ENCODE results near the gene FOXL2. TPM values are rescaled to one million over a fixed set of nuclear protein-coding genes. Genes with fewer than 3 reads are reported as not detected.

Gene FOXL2
- total RNA-seq, 1 donor from 2014 or later = not detected

GRCh38 chr3:138915503-138916498 lies 31.1 kb downstream of the FOXL2 start:
- no peaks in the 10 kb centered on the region for H3K36me3 Mint-ChIP-seq (ENCODE audit: low read depth)
- H3K27ac Mint-ChIP-seq = no peak overlapping the region
- peaks cover 13% of the 10 kb centered on the region for H3K27me3 Mint-ChIP-seq (ENCODE audit: low read depth)
- H3K9me3 Mint-ChIP-seq = no peaks in the 10 kb centered on the region
- peak overlapping the region; percentile 86 for H3K4me3 Mint-ChIP-seq (ENCODE audit: low read depth)
- DNase-seq (ENCODE audit: low spot score) = peak; percentile 71
- intact Hi-C loops (cut with micrococcal nuclease) = loop anchor here (1.0 to 10.0 kb wide), 7 partner anchors 82 to 731 kb away; partner anchors contain the start of genes ARMC8, CEP70, COPB2 and PIK3CB
- H3K4me1 Mint-ChIP-seq (ENCODE audit: low read depth) = peaks cover 5% of the 10 kb centered on the region

GRCh38 chr3:138914870-138915502 lies 32.0 kb downstream of the FOXL2 start:
- intact Hi-C loops (cut with micrococcal nuclease) = loop anchor here (1.0 to 10.0 kb wide), 6 partner anchors 81 to 730 kb away; partner anchors contain the start of genes ARMC8, CEP70, COPB2 and PIK3CB
- peaks cover 11% of the 10 kb centered on the region for H3K27me3 Mint-ChIP-seq (ENCODE audit: low read depth)

GRCh38 chr3:138913766-138914165 lies 33.2 kb downstream of the FOXL2 start:
- Mint-ChIP-seq H3K9me3 (no peaks in the 10 kb centered on the region), H3K27ac (no peak overlapping the region), H3K4me3 (ENCODE audit: low read depth) (no peak overlapping the region), H3K4me1 (ENCODE audit: low read depth) (peaks cover 5% of the 10 kb centered on the region), H3K36me3 (ENCODE audit: low read depth) (no peaks in the 10 kb centered on the region), H3K27me3 (ENCODE audit: low read depth) (peaks cover 10% of the 10 kb centered on the region)
- no peak for DNase-seq (ENCODE audit: low spot score)
- intact Hi-C loops (cut with micrococcal nuclease) = loop anchor here (2.0 to 10.0 kb wide), 2 partner anchors 435 to 729 kb away; partner anchors contain the start of gene ARMC8

More at GRCh38 chr3:138914870-138915502, 32.0 kb downstream of the FOXL2 start:
- peaks cover 5% of the 10 kb centered on the region for H3K4me1 Mint-ChIP-seq (ENCODE audit: low read depth)
- DNase-seq (ENCODE audit: low spot score) = no peak
- no peaks in the 10 kb centered on the region for H3K9me3 Mint-ChIP-seq
- H3K36me3 Mint-ChIP-seq (ENCODE audit: low read depth) = no peaks in the 10 kb centered on the region
- H3K27ac Mint-ChIP-seq = no peak overlapping the region
- H3K4me3 Mint-ChIP-seq (ENCODE audit: low read depth) = peak overlapping the region; percentile 77

- Mint-ChIP-seq H3K27me3 (ENCODE audit: low read depth) (peaks cover 7% of the 10 kb centered on the region), H3K4me1 (ENCODE audit: low read depth) (peaks cover 5% of the 10 kb centered on the region), H3K4me3 (ENCODE audit: low read depth) (no peak overlapping the region), H3K36me3 (ENCODE audit: low read depth) (no peaks in the 10 kb centered on the region), H3K27ac (no peak overlapping the region), H3K9me3 (no peaks in the 10 kb centered on the region)
- DNase-seq (ENCODE audit: low spot score) = no peak
- intact Hi-C loops (cut with micrococcal nuclease) = loop anchor here (10.0 kb wide), 1 partner anchor 727 kb away; the partner anchor contains the start of gene ARMC8
These were observed 34.7 kb downstream of the FOXL2 start for GRCh38 chr3:138912237-138912636.

- Mint-ChIP-seq H3K4me1 (ENCODE audit: low read depth) (peaks cover 5% of the 10 kb centered on the region), H3K4me3 (ENCODE audit: low read depth) (no peak overlapping the region), H3K27me3 (ENCODE audit: low read depth) (peaks cover 6% of the 10 kb centered on the region), H3K36me3 (ENCODE audit: low read depth) (no peaks in the 10 kb centered on the region), H3K9me3 (no peaks in the 10 kb centered on the region), H3K27ac (no peak overlapping the region)
- intact Hi-C loops (cut with micrococcal nuclease) = loop anchor here (10.0 kb wide), 1 partner anchor 727 kb away; the partner anchor contains the start of gene ARMC8
- DNase-seq (ENCODE audit: low spot score) = no peak
These were observed 35.3 kb downstream of the FOXL2 start for GRCh38 chr3:138911621-138912020.

- H3K9me3 Mint-ChIP-seq = no peaks in the 10 kb centered on the region
- H3K27ac Mint-ChIP-seq = no peak overlapping the region
- peaks cover 3% of the 10 kb centered on the region for H3K27me3 Mint-ChIP-seq (ENCODE audit: low read depth)
- intact Hi-C loops (cut with micrococcal nuclease) = loop anchor here (10.0 kb wide), 1 partner anchor 725 kb away; the partner anchor contains the start of gene ARMC8
- peaks cover under 1% of the 10 kb centered on the region for H3K4me1 Mint-ChIP-seq (ENCODE audit: low read depth)
- no peaks in the 10 kb centered on the region for H3K36me3 Mint-ChIP-seq (ENCODE audit: low read depth)
- DNase-seq (ENCODE audit: low spot score) = no peak
- no peak overlapping the region for H3K4me3 Mint-ChIP-seq (ENCODE audit: low read depth)
These were observed 37.0 kb downstream of the FOXL2 start for GRCh38 chr3:138909904-138910303.

GRCh38 chr3:138908846-138909245 lies 38.1 kb downstream of the FOXL2 start:
- intact Hi-C loops (cut with micrococcal nuclease) = no loop called here
- H3K27ac Mint-ChIP-seq = no peak overlapping the region
- H3K4me3 Mint-ChIP-seq (ENCODE audit: low read depth) = no peak overlapping the region
- peaks cover 2% of the 10 kb centered on the region for H3K27me3 Mint-ChIP-seq (ENCODE audit: low read depth)
- no peaks in the 10 kb centered on the region for H3K9me3 Mint-ChIP-seq
- H3K36me3 Mint-ChIP-seq (ENCODE audit: low read depth) = no peaks in the 10 kb centered on the region
- no peak for DNase-seq (ENCODE audit: low spot score)
- H3K4me1 Mint-ChIP-seq (ENCODE audit: low read depth) = no peaks in the 10 kb centered on the region

- Mint-ChIP-seq H3K4me3 (ENCODE audit: low read depth) (no peak overlapping the region), H3K36me3 (ENCODE audit: low read depth) (no peaks in the 10 kb centered on the region), H3K27ac (no peak overlapping the region), H3K27me3 (ENCODE audit: low read depth) (peaks cover 2% of the 10 kb centered on the region), H3K4me1 (ENCODE audit: low read depth) (no peaks in the 10 kb centered on the region), H3K9me3 (no peaks in the 10 kb centered on the region)
- intact Hi-C loops (cut with micrococcal nuclease) = no loop called here
- no peak for DNase-seq (ENCODE audit: low spot score)
These were observed 39.4 kb downstream of the FOXL2 start for GRCh38 chr3:138907539-138907938.

GRCh38 chr3:138902171-138902570 lies 44.8 kb downstream of the FOXL2 start:
- H3K27me3 Mint-ChIP-seq (ENCODE audit: low read depth) = peaks cover 2% of the 10 kb centered on the region
- H3K36me3 Mint-ChIP-seq (ENCODE audit: low read depth) = no peaks in the 10 kb centered on the region
- H3K4me3 Mint-ChIP-seq (ENCODE audit: low read depth) = no peak overlapping the region
- H3K4me1 Mint-ChIP-seq (ENCODE audit: low read depth) = no peaks in the 10 kb centered on the region
- intact Hi-C loops (cut with micrococcal nuclease) = no loop called here
- DNase-seq (ENCODE audit: low spot score) = no peak
- no peaks in the 10 kb centered on the region for H3K9me3 Mint-ChIP-seq
- H3K27ac Mint-ChIP-seq = no peak overlapping the region

- Mint-ChIP-seq H3K9me3 (no peaks in the 10 kb centered on the region), H3K4me1 (ENCODE audit: low read depth) (no peaks in the 10 kb centered on the region), H3K27me3 (ENCODE audit: low read depth) (peaks cover 2% of the 10 kb centered on the region), H3K4me3 (ENCODE audit: low read depth) (no peak overlapping the region), H3K36me3 (ENCODE audit: low read depth) (no peaks in the 10 kb centered on the region), H3K27ac (no peak overlapping the region)
- DNase-seq (ENCODE audit: low spot score) = no peak
- intact Hi-C loops (cut with micrococcal nuclease) = no loop called here
These were observed 45.4 kb downstream of the FOXL2 start for GRCh38 chr3:138901567-138901966.

GRCh38 chr3:138899351-138899991 lies 47.5 kb downstream of the FOXL2 start:
- intact Hi-C loops (cut with micrococcal nuclease) = no loop called here
- no peak for DNase-seq (ENCODE audit: low spot score)
- no peaks in the 10 kb centered on the region for H3K36me3 Mint-ChIP-seq (ENCODE audit: low read depth)
- peaks cover 2% of the 10 kb centered on the region for H3K27me3 Mint-ChIP-seq (ENCODE audit: low read depth)
- no peaks in the 10 kb centered on the region for H3K4me1 Mint-ChIP-seq (ENCODE audit: low read depth)
- no peak overlapping the region for H3K27ac Mint-ChIP-seq
- H3K4me3 Mint-ChIP-seq (ENCODE audit: low read depth) = no peak overlapping the region
- H3K9me3 Mint-ChIP-seq = no peaks in the 10 kb centered on the region

- H3K27ac Mint-ChIP-seq = no peak overlapping the region
- DNase-seq (ENCODE audit: low spot score) = no peak
- H3K27me3 Mint-ChIP-seq (ENCODE audit: low read depth) = peaks cover 2% of the 10 kb centered on the region
- no peaks in the 10 kb centered on the region for H3K36me3 Mint-ChIP-seq (ENCODE audit: low read depth)
- intact Hi-C loops (cut with micrococcal nuclease) = no loop called here
- no peak overlapping the region for H3K4me3 Mint-ChIP-seq (ENCODE audit: low read depth)
- H3K9me3 Mint-ChIP-seq = no peaks in the 10 kb centered on the region
- H3K4me1 Mint-ChIP-seq (ENCODE audit: low read depth) = no peaks in the 10 kb centered on the region
These were observed 48.2 kb downstream of the FOXL2 start for GRCh38 chr3:138898708-138899107.
